HUES48 (cell line): ENCODE results near the gene GRAMD2B.

Source experiments
- H3K27ac ChIP-seq: one replicate; pipeline ENCODE4 v1.7.0; 2013; ENCODE audit warnings: low read depth, low read length, inconsistent platforms
- H3K27me3 ChIP-seq: 2 replicates; pipeline ENCODE4 v1.6.1; 2013; ENCODE audit warnings: mild to moderate bottlenecking, low read length; ENCODE audit not compliant: control insufficient read depth, insufficient read depth
- H3K36me3 ChIP-seq: 2 replicates; pipeline ENCODE4 v1.6.1; 2013; ENCODE audit warnings: low read length; ENCODE audit not compliant: control insufficient read depth, insufficient read depth
- H3K4me1 ChIP-seq: 2 replicates; pipeline ENCODE4 v1.6.1; 2013; ENCODE audit warnings: mild to moderate bottlenecking, low read length; ENCODE audit not compliant: control insufficient read depth, insufficient read depth
- H3K4me3 ChIP-seq: 2 replicates; pipeline ENCODE4 v1.5.1; 2013; ENCODE audit warnings: mild to moderate bottlenecking, low read depth, low read length
- H3K9ac ChIP-seq: 2 replicates; pipeline ENCODE4 v1.6.1; 2013; ENCODE audit warnings: mild to moderate bottlenecking, low read depth, low read length, moderate library complexity
- H3K9me3 ChIP-seq: 2 replicates; pipeline ENCODE4 v1.6.1; 2013; ENCODE audit warnings: low read length; ENCODE audit not compliant: control insufficient read depth, insufficient read depth

GRAMD2B gene

GRCh38 chr5:126540631-126541030, 117.4 kb downstream of the GRAMD2B start:
- Histone ChIP-seq H3K4me1 (no peaks in the 10 kb centered on the region), H3K9me3 (no peaks in the 10 kb centered on the region), H3K27me3 (no peaks in the 10 kb centered on the region), H3K27ac (no peak overlapping the region), H3K4me3 (no peak overlapping the region), H3K36me3 (peaks cover 24% of the 10 kb centered on the region), H3K9ac (no peak overlapping the region)

GRCh38 chr5:126542441-126542840, 119.2 kb downstream of the GRAMD2B start:
- H3K4me3 ChIP-seq, result no peak overlapping the region
- no peaks in the 10 kb centered on the region for H3K27me3 ChIP-seq
- no peaks in the 10 kb centered on the region for H3K9me3 ChIP-seq
- H3K36me3 ChIP-seq, result peaks cover 42% of the 10 kb centered on the region
- no peak overlapping the region for H3K9ac ChIP-seq
- no peaks in the 10 kb centered on the region for H3K4me1 ChIP-seq
- no peak overlapping the region for H3K27ac ChIP-seq

- Histone ChIP-seq H3K4me3 (no peak overlapping the region), H3K4me1 (no peaks in the 10 kb centered on the region), H3K9me3 (no peaks in the 10 kb centered on the region), H3K9ac (no peak overlapping the region), H3K27me3 (no peaks in the 10 kb centered on the region), H3K36me3 (peaks cover 48% of the 10 kb centered on the region), H3K27ac (no peak overlapping the region)
Observed at GRCh38 chr5:126543009-126543408, 119.8 kb downstream of the GRAMD2B start.

GRCh38 chr5:126543660-126544059, 120.5 kb downstream of the GRAMD2B start:
- H3K9me3 ChIP-seq, result no peaks in the 10 kb centered on the region
- H3K4me1 ChIP-seq, result no peaks in the 10 kb centered on the region
- no peak overlapping the region for H3K9ac ChIP-seq
- no peak overlapping the region for H3K27ac ChIP-seq
- H3K4me3 ChIP-seq, result no peak overlapping the region
- no peaks in the 10 kb centered on the region for H3K27me3 ChIP-seq
- peaks cover 54% of the 10 kb centered on the region for H3K36me3 ChIP-seq
